ENCODE measurements around the gene LEFTY1.
"Not testable (repeated sequence)": the region's sequence is repeated elsewhere in the genome, so short reads cannot be mapped to it uniquely, and the experiment has no call there.

LEFTY1 gene

DNA sequence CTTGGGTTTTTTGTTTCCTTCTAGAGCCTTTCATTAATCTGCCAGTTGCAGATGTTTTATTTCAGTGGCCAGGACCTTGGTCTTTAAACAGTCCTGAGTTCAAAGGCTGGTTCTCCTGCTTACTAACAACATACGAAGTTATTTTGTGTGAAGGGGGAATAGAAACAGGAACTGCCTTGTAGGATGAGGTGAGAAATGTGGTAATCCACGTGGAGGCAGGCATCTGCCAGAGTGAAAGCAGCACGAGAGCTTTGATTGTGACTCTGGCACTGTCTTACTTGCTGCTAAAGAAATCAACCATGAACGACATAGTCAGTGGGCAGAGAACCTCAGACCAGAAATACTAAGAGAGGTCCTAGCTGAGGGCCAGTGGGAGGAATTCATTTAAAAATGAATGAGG, 37.1 kb downstream of the LEFTY1 start:
- DNase-seq (ENCODE audit: insufficient read length, low spot score) (no peak), FAIRE-seq (no peak)

DNA sequence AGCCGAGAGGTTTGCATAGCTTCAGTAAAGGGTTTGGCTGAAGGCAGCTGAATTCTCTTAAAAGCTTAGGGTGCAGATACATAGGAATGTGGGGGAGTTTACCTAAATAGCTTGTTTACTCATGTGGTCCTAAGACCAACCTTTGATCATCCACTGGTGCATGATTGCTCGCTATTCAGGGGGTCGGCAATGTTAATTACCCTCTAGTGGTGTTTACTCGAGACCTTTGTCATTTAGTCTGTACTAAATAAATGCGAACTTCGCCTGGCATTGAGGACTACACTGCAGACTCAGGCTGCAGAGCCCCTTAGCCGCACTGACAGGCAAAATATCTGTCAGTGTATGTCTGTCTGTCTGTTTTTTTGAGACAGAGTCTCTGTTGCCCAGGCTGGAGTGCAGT, 38.6 kb downstream of the LEFTY1 start:
- no peak for FAIRE-seq
- no peak for DNase-seq (ENCODE audit: insufficient read length, low spot score)

- DNase-seq (ENCODE audit: insufficient read length, low spot score) (no peak), FAIRE-seq (no peak)
These were observed 39.0 kb downstream of the LEFTY1 start for GRCh38 chr1:225849925-225850324.

DNA sequence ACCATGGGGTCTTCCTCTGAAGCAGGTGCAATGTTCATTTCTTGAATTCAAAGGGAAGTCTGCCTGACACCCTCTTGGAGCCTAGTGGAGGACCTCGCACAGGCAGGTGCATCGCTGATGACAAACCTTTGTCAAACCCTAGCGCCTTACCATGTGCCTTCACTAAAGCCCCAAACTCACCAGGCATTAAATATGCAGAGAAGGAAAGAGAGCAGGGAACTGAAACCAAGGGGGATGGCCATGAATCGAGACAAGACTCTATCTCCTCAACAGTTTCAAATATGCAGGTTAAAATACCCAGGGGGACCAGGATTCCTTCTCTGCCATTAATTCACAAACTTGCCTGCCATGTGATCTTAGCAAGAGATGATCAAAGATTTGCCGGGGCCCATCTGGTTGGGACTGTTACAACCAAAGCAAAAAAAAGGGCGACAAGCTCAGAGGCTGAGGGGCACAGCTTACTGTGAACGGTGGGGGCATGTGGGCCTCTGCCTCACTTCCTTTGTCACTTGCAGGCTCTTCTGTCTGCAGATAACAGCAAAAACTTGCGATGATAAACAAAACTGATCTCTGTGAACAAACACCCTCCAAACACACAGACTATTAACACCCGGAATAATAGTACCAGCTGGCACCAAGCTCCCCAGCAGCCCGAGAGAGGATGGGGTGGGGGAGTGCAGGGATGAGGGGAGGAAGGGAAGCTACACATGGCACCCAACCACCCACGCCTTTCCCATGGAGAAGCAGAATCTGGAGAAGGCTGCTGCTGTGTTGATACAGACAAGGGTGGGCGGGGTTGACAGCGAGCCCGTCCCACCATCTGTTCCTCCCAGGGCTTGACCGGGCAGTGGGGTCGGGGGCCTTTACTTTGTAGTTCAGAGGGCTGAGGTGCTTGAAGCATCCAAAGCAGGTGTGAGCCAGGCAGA, 40.7 kb downstream of the LEFTY1 start:
- FAIRE-seq = no peak

DNA sequence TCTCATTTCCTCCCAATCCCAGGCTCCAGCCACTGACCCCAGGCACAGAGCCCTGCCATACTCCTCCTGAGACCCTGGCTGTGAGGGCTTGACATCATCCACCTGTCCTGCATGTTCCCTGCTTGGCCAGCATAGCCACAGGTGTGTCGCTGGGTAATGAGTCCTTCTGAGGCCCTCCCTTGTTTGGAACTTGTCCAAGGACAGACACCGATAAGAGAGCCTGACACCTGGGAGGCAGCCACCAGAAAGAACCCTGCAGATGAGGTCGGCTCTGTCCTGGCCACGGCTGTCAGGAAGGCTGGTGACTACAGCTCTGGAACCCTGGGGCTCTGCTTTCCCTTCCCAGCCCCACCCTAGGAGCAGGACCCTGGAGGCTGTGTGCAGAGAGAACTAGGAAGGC, 41.3 kb downstream of the LEFTY1 start:
- no peak for FAIRE-seq
- no peak for DNase-seq (ENCODE audit: insufficient read length, low spot score)

More for the DNA sequence above, 40.7 kb downstream of the LEFTY1 start:
- no peak for DNase-seq (ENCODE audit: insufficient read length, low spot score)

DNA sequence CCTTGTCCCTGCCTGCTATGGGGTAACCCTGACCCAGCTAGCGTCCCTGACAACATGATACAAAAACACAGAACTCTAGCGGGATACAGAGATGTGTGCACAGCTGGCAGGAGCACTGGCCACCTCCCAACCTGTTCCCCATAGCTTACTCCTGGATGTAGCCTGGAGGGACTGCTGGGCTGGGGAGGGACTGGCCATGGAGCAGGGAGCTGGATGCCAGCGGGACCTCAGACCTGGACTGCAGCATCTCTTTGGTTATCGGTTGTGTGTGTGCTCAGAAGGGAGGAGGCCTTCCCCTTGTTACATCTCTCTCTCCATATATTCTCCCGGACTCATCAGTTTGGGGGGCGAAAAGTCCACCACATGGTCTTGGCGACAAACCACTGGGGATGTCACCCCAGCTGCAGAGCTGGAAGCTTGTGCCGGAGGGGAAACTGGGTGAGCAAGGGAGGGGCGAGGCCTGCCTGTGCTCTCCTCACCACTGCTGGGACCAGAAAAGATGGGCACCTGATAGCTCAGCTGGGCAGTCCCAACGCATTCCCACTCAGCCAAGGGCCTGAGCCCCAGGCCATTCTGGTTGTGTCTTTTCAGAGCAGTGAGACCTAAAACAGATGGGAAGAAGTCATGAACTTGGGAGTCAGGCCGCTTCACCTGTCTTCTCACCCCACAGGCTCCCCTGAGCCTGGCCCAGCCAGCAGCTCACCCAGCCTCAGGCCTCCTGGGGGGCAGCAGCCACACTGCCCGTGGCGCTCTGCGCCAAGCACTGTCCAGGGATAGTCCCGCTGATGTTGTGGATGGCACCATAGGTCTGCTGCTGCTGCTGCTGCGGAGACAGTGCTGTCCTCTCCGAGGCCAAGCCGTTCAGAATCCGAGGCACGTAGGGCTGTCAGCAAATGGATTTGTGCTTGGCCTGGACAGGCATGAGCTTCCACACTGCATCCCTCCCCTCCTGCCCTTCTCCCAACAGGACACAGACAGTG, 42.3 kb downstream of the LEFTY1 start:
- FAIRE-seq = no peak
- no peak for DNase-seq (ENCODE audit: insufficient read length, low spot score)

- FAIRE-seq = no peak
- peak; percentile 74 for DNase-seq (ENCODE audit: insufficient read length, low spot score)
These were observed 43.2 kb downstream of the LEFTY1 start for GRCh38 chr1:225845571-225846259.

GRCh38 chr1:225845097-225845496, 43.8 kb downstream of the LEFTY1 start:
- FAIRE-seq = no peak
- DNase-seq (ENCODE audit: insufficient read length, low spot score) = no peak

DNA sequence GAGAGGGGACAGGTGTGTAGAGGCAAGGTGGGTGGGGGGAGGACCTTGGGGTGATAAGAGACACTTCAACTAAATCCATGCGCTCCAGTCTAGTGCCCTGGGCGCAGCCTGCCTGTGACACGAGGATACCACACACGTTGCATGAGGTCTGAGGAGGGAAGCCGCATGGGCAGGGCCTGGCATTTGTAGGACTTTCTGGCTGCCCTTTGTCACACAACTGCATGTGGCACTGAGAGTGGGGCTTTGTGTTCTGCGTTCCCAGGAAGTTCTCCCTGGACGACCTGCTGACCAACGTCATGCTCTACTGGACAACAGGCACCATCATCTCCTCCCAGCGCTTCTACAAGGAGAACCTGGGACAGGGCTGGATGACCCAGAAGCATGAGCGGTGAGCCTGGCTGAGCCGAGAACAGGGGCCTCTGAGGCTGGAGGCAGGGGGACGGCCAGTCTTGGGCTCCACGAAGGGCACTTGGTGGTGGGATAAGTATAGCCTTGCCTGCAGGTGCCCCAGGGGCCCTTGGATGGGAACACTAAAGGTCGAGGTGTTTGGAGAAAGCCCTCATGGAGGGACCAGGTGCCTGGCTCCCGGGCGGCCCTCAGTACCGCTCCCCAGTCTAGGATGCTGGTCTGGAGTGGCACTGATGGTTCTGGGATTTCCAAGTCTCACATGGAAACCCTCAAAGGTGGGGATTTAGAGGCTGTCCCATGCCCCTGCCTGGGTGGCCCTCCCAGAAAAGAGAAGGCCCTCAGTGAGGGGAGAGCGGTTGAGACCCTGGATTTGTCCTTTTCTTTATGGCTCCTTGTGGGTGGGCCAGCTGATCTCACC, 44.5 kb downstream of the LEFTY1 start:
- FAIRE-seq (no peak), DNase-seq (ENCODE audit: insufficient read length, low spot score) (no peak)

DNA sequence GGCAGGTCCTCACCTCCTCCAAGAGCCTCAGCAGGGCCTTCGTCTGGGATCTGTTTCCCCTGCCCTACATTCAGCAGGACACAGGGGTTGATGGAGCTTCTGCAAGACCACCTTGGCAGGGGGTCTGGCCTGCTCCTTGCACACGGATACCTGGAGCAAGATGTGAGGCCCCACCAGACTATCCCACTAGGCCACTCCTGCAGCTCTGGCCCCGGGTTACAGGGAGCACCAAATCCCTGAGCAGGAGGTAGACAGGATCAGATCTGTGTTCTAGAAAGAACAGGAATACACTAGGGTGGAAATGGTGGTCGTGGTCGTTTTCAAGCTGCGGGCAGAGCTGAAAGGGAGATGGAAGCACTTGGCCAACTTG, 45.5 kb downstream of the LEFTY1 start:
- FAIRE-seq (no peak), DNase-seq (ENCODE audit: insufficient read length, low spot score) (no peak)

DNA sequence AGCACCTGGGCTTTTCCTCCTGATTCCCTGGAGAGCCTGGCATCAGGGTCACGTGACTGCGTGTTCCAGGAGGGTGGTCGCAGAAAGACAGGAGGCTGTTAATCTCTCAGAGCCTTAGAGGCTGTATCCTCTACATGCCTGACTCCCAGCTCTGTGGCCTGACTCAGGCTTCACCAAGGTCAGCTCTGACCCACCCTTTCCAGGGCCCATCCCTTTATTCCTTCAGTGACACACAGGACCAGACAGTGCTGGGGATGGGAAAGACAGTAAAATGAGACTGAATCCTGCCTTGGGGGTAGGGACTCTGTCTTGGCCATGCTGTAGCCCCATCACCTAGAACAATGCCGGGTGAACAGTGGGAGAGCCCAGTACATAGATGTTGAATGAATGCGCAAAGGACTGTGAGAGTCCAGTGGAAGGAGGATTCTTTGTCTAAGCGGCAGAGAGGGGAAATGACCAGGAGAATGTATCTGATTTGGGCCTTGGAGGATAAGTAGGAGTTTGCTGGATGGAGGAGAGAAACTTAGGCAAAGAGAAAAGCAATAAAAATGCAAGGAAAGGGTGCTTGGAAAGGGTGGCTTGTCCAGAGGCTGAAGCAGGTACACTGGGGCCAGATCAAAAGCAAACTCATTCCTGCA, 46.0 kb downstream of the LEFTY1 start:
- no peak for FAIRE-seq

DNA sequence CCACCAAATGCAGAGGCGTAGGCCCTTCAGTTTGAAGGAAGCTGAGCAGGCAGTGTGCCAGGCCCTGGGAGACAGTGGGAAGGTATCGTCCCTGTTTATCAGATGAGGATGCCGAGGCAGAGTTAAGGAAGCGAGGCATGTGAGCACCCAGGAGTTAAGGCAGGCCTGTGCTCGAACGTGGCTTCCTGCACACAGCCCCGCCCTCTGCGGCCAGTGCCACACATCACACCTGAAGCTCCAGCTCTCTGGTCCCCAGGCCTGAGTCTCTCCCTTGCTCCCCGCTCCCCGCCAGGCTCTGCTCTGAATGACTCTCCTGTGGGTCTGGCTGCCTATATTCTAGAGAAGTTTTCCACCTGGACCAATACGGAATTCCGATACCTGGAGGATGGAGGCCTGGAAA, 46.9 kb downstream of the LEFTY1 start:
- FAIRE-seq (no peak), DNase-seq (ENCODE audit: insufficient read length, low spot score) (no peak)

More for the DNA sequence above, 46.0 kb downstream of the LEFTY1 start:
- no peak for DNase-seq (ENCODE audit: insufficient read length, low spot score)

- no peak for FAIRE-seq
These were observed 48.2 kb downstream of the LEFTY1 start for GRCh38 chr1:225840713-225841112.

DNA sequence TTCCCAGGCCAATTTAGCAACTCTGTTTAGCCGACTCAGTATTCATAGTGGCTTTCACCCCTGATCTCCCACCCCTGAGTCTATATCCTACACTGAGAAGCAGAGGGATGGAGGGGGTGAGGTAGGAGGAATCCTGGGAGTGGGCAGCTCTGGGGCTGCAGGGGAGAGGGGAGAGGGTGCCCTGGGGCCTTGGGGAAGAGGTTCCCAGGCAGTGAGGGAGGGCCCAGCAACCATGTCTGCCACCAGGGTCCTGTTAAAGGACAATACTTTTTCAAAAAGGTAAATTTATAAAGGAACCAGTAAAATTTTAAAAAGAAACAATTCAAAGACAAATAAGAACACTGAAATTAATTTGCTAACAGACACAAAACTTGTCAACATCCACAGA, 48.7 kb downstream of the LEFTY1 start:
- no peak for DNase-seq (ENCODE audit: insufficient read length, low spot score)
- FAIRE-seq = no peak

More at GRCh38 chr1:225840713-225841112, 48.2 kb downstream of the LEFTY1 start:
- DNase-seq (ENCODE audit: insufficient read length, low spot score) = no peak

DNA sequence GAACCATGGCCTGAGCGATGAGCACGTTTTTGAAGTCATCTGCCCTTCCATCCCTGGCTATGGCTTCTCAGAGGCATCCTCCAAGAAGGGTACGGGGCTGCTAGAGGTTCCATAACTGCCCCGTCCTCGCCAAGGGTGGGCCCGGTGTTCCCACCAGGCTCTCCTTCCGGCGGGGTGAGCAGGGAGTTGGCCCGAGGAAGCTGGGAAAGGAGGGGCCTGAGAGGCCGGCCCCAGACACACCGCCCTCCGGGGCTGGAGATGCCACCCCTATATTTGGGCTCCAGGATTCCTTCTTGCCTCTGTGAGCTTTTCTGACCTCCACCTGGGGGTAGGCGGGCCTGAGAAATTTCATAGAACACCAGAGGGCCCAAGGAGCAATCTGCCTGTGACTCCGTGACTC, 50.2 kb downstream of the LEFTY1 start:
- no peak for DNase-seq (ENCODE audit: insufficient read length, low spot score)
- no peak for FAIRE-seq

DNA sequence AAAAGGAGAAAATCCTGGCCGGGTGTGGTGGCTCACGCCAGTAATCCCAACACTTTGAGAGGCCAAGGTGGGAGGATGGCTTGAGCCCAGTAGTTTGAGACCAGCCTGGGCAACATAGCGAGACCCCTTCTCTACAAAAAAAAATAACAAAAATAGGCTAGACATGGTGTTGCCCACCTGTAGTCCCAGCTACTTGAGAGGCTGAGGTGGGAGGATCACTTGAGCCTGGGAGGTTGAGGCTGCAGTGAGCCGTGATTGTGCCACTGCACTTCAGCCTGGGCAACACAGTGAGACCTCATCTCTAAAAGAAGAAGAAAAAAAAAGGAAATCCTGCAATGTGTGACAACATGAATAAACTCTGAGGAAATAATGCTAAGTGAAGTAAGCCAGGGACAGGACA, 52.6 kb downstream of the LEFTY1 start:
- not testable (repeated sequence) for FAIRE-seq; DNase-seq (ENCODE audit: insufficient read length, low spot score)

All from HTR-8/SVneo (cell line).